Mesothelial cell of epicardium (in vitro differentiated cells): Measurements from ENCODE around the gene CTSA. TPM values are rescaled to one million over a fixed set of nuclear protein-coding genes. Genes with fewer than 3 reads are reported as not detected.
A peak's percentile ranks its signal among the peaks of the same experiment; 100 is the strongest.
"Not testable (repeated sequence)": the region's sequence is repeated elsewhere in the genome, so short reads cannot be mapped to it uniquely, and the experiment has no call there.

Experiments used
- DNase-seq, 2 experiments: peaks; one replicate each; pipeline ENCODE4 v3.0.0; 2021; ENCODE audit warnings: low spot score in 2 of 2; ENCODE audit not compliant: unreplicated experiment in 2 of 2
- H3K27ac Mint-ChIP-seq: 2 replicates; pipeline ENCODE4 v1.8.0; 2021; ENCODE audit warnings: mixed read lengths
- H3K27me3 Mint-ChIP-seq: 2 replicates; pipeline ENCODE4 v1.8.0; 2021; ENCODE audit warnings: low read depth, mixed read lengths
- H3K36me3 Mint-ChIP-seq: 2 replicates; pipeline ENCODE4 v1.8.0; 2021; ENCODE audit warnings: mixed read lengths
- H3K4me1 Mint-ChIP-seq: 2 replicates; pipeline ENCODE4 v1.8.0; 2021; ENCODE audit warnings: mixed read lengths
- H3K4me3 Mint-ChIP-seq: 2 replicates; pipeline ENCODE4 v1.8.0; 2021; ENCODE audit warnings: mild to moderate bottlenecking, moderate library complexity, mixed read lengths
- H3K9me3 Mint-ChIP-seq: 2 replicates; pipeline ENCODE4 v1.8.0; 2021; ENCODE audit warnings: mixed read lengths
- CTCF ChIP-seq: fragments of 200-600 bp; sonication (generic); IDR thresholded peaks from one replicate; pipeline ENCODE4 v1.5.0; 2021; ENCODE audit warnings: antibody characterized with exemption; ENCODE audit not compliant: unreplicated experiment
- total RNA-seq: library from RNA; stranded (reverse); gene quantifications from 3 replicates; pipeline ENCODE4 v1.2.1, GENCODE V29; 2021

The CTSA gene
- total RNA-seq, 1 donor from 2014 or later, result 86.7 TPM

DNA sequence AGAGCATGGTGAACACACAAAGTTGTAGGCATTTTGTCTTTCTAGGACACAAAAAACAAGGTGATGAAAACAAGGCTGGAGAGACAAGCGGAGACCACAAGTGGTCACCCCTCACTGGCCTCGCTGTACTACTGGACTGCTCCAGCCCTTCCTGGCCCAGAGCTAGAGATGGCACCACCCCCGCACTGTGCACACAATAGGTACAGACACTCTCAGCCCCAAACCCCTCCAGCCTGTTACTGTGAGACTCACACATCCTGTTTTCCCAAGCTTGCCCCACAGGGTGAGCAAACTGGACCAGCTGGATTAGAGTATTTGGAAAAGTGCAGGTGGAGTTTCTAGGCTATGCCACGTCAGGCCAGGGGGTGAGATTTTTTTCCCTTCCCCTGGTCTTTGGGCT is 18.5 kb upstream of the CTSA start:
- DNase-seq, result no peak
- peaks cover 1% of the 10 kb centered on the region for H3K36me3 Mint-ChIP-seq
- H3K4me1 Mint-ChIP-seq, result no peaks in the 10 kb centered on the region
- H3K27me3 Mint-ChIP-seq, result no peaks in the 10 kb centered on the region
- no peak for TF ChIP-seq CTCF
- no peaks in the 10 kb centered on the region for H3K9me3 Mint-ChIP-seq
- no peak overlapping the region for H3K4me3 Mint-ChIP-seq
- H3K27ac Mint-ChIP-seq, result no peak overlapping the region

DNA sequence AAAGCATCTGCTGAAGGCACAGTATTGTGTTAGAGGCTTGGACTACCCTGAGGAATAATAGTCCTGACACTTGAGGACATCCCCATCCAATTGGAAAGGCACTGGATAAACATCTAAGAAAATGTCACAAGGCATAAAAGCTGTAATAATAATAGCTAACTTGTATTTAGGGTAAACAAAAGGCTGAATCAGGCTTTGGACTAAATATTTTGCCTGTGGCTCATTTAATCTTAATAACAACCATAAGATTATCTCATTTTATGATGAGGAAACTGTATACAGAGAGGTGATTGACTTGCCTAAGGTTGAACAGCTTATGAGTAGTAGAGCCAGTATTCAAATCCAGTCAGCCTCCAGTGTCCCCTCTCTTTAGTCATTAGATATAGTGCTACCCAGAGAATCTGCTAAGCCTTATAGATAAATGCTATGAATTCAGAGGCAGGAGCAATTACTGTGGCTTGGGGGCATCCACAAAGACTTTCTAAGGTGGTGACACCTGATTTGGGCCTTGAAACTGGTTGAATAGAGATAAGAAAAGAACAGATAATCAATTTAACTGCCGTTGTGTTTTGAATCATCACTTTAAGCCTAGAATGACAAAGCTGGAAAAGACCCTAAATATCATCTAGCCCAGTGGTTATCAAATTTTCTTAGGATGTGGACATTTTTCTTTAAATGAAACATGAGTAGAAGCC is 17.6 kb upstream of the CTSA start:
- Mint-ChIP-seq H3K4me3 (no peak overlapping the region), H3K9me3 (no peaks in the 10 kb centered on the region), H3K27me3 (no peaks in the 10 kb centered on the region), H3K27ac (no peak overlapping the region), H3K4me1 (no peaks in the 10 kb centered on the region), H3K36me3 (peaks cover 1% of the 10 kb centered on the region)
- DNase-seq, result no peak
- TF ChIP-seq CTCF, result no peak

DNA sequence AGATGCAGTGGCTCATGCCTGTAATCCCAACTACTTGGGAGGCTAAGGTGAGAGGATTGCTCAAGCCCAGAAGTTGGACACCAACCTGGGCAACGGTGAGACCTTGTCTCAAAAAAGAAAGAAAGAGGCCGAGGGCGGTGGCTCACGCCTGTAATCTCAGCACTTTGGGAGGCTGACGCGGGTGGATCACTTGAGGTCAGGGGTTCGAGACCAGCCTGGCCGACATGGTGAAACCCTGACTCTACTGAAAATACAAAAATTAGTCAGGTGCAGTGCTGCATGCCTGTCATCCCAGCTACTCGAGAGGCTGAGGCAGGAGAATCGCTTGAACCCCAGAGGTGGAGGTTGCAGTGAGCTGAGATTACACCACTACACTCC is 17.0 kb upstream of the CTSA start:
- H3K27ac Mint-ChIP-seq, H3K9me3 Mint-ChIP-seq, DNase-seq, H3K4me1 Mint-ChIP-seq, H3K4me3 Mint-ChIP-seq, H3K27me3 Mint-ChIP-seq, H3K36me3 Mint-ChIP-seq: not testable (repeated sequence)

DNA sequence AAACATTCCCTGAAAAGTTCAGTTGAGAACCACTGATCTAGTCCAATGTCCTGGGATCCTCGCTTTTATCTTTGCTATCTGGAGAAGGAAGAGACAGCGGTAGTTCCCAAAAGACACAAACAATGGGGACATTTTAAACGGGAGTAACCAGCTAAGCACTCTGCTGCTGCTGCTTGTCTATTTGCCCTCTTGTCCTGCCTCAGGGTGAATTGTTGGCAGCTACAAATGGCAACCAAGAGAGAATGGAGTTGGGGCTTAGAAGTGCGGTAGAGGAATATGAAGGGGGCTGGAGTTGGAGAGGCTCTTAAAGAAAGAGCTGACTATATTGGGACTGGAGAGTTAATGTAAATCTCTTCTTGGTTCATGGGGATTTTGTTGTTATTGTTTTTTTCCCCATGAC is 16.6 kb upstream of the CTSA start:
- no peak overlapping the region for H3K27ac Mint-ChIP-seq
- TF ChIP-seq CTCF, result no peak
- H3K9me3 Mint-ChIP-seq, result no peaks in the 10 kb centered on the region

DNA sequence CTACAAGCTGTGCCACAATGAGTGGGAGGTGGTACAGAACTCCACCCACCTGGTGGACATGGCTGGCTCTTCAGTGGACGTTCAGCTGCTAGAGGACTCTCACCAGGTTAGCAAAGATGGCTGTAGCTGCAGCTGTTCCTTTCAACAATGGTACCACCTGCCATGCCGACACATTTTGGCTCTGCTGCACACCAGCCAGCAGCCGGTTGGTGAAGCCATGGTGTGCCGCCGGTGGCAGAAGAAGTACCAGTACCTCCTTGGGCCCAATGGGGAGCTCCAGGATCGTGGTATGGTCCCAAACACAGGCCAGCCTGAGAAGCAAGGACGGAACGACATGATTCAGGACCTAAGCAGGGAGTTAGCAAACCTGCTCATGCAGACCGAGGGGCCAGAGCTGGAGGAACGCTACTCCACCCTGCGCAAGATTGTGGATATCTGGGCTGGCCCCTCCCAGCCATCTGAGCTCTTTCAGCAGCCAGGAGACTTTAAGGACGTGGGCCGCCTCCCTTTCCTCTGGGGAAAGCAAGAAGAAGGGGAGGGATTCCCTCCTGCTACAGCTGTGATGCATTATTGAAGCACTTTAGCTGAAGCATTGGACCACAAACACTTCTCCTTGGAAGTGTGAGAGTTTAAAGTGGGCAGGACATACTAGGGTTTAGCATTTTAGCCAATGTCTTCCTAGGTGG is 12.9 kb upstream of the CTSA start:
- Mint-ChIP-seq H3K27me3 (no peaks in the 10 kb centered on the region), H3K9me3 (no peaks in the 10 kb centered on the region), H3K36me3 (peaks cover 7% of the 10 kb centered on the region), H3K4me1 (peaks cover 16% of the 10 kb centered on the region), H3K27ac (no peak overlapping the region), H3K4me3 (no peak overlapping the region)
- no peak for DNase-seq
- TF ChIP-seq CTCF, result no peak

More for the DNA sequence above, 16.6 kb upstream of the CTSA start:
- DNase-seq, result no peak
- H3K36me3 Mint-ChIP-seq, result peaks cover 1% of the 10 kb centered on the region
- H3K4me1 Mint-ChIP-seq, result no peaks in the 10 kb centered on the region
- H3K4me3 Mint-ChIP-seq, result no peak overlapping the region
- H3K27me3 Mint-ChIP-seq, result no peaks in the 10 kb centered on the region

DNA sequence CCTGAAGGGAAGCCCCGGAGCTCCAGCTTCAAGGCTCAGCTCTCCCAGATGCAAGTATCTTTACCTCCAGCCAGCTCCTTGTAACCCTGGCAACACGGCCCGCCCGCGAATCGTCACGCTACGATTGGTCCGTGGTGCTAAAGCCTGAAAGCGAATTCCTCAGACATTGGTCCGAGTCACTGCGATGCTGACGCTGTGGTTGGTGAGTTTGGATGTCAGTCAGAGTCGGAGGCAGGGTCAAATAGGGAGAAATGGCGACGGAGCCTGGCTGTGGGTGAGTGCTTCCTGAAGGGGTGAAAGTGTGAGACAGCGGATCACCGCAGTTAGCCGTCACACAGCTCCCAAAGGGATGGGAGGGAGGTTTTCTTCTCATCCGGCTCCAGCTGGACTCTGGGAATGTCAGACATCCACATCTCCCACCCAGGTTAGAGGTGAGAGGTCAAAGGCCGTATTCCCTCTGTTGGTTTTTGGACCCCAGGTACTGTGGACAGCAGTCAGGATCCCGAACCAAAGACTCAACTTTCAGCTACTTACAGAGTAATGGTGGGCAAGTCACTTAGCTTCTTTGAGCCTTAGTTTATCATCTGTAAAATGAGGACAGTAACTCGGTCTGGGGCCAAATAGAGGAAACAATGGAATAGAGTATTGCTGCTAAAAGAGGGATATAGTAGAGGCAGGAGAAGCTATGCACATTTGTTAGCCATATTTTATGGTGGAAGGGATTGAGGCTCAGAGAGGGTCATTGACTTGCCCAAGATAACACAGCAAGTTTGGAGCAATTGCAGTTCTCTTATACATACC is 9.9 kb upstream of the CTSA start, which contains the start of gene ZSWIM1:
ZSWIM1 (plus strand) TSS at position 240 of the 801 bp plus-strand sequence. CDS start 1,366 bp downstream, outside the sequence.
- Mint-ChIP-seq H3K27ac (peak within 1 kb of the TSS; percentile 86), H3K27me3 (no peaks in the 10 kb centered on the region), H3K36me3 (peaks cover 10% of the 10 kb centered on the region), H3K4me3 (peak within 1 kb of the TSS; percentile 88), H3K4me1 (peaks cover 16% of the 10 kb centered on the region), H3K9me3 (no peaks in the 10 kb centered on the region)
- DNase-seq, result peak; percentile 98
- TF ChIP-seq CTCF, result no peak
